ENCODE measurements around the gene RNF133. TPM values are rescaled to one million over a fixed set of nuclear protein-coding genes. Genes with fewer than 3 reads are reported as not detected.

The RNF133 gene
- total and polyA plus RNA-seq, 2 donors (not counting 1 experiment from before 2014, with no cell fraction given), result not detected

DNA sequence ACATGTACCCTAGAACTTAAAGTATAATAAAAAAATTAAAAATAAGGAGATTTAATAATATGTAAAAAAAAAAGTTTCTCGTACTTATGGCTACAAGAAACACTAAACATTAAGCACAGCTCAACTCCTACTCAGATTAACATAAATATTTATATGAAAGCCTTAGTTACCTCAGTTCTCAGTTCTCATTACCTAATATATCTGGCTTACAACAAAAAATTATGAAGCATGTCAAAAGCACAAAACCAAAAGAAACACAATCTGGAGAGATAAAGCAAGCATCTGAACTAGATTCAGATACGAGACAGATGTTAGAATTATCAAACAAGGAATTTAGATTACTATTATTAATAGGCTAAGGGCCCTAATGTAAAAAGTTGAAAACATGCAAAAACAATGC lies 40.1 kb downstream of the RNF133 start:
- Histone ChIP-seq H3K4me1 (ENCODE audit: control insufficient read depth in 2 of 2, insufficient read depth in 2 of 2, low read length in 2 of 2) (no peaks in the 10 kb centered on the region), H2AFZ (ENCODE audit: insufficient read depth, low read depth, low read length, poor library complexity, severe bottlenecking) (no peak overlapping the region), H3K4me3 (ENCODE audit: control extremely low read depth in 1 of 5, extremely low read depth in 1 of 5, insufficient read depth in 1 of 5, low read depth in 2 of 5, low read length in 4 of 5) (no peak overlapping the region), H3K9me3 (ENCODE audit: control extremely low read depth in 1 of 3, control insufficient read depth in 2 of 3, insufficient read depth in 1 of 3, low read length in 2 of 3) (no peaks in the 10 kb centered on the region), H3K27ac (ENCODE audit: low read length in 2 of 2) (no peak overlapping the region), H3K79me2 (ENCODE audit: control insufficient read depth, insufficient read depth, low read length) (no peaks in the 10 kb centered on the region), H4K20me1 (ENCODE audit: control insufficient read depth, insufficient read depth, low read length, poor library complexity, severe bottlenecking) (no peaks in the 10 kb centered on the region), H3K4me2 (replicated peaks; ENCODE audit: low read depth, low read length, poor library complexity, severe bottlenecking) (no peak overlapping the region), H3K9ac (ENCODE audit: low read length) (no peak overlapping the region), H3K27me3 (replicated peaks in 1 of 4; ENCODE audit: control extremely low read depth in 1 of 4, control insufficient read depth in 3 of 4, insufficient read depth in 4 of 4, low read length in 3 of 4) (no peaks in the 10 kb centered on the region), H3K36me3 (replicated peaks in 1 of 2; ENCODE audit: control extremely low read depth in 1 of 2, control insufficient read depth in 1 of 2, extremely low read depth in 1 of 2, insufficient read depth in 2 of 2, low read length in 1 of 2) (no peaks in the 10 kb centered on the region)
- DNase-seq (no peak), ATAC-seq (ENCODE audit: low read depth) (no peak)
- POLR2A ChIA-PET, result no interaction called here
- TF ChIP-seq EZH2 (IDR thresholded peaks at IDR 0.05; ENCODE audit: borderline replicate concordance, insufficient read depth, low read depth, low read length, poor library complexity, severe bottlenecking), result no peak
- TF ChIP-seq, protein P1, sequence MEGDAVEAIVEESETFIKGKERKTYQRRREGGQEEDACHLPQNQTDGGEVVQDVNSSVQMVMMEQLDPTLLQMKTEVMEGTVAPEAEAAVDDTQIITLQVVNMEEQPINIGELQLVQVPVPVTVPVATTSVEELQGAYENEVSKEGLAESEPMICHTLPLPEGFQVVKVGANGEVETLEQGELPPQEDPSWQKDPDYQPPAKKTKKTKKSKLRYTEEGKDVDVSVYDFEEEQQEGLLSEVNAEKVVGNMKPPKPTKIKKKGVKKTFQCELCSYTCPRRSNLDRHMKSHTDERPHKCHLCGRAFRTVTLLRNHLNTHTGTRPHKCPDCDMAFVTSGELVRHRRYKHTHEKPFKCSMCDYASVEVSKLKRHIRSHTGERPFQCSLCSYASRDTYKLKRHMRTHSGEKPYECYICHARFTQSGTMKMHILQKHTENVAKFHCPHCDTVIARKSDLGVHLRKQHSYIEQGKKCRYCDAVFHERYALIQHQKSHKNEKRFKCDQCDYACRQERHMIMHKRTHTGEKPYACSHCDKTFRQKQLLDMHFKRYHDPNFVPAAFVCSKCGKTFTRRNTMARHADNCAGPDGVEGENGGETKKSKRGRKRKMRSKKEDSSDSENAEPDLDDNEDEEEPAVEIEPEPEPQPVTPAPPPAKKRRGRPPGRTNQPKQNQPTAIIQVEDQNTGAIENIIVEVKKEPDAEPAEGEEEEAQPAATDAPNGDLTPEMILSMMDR (IDR thresholded peaks at IDR 0.05), result no peak
- Mint-ChIP-seq H3K27me3 (no peaks in the 10 kb centered on the region), H3K4me3 (no peak overlapping the region), H3K27ac (no peak overlapping the region), H3K9me3 (ENCODE audit: insufficient read depth) (no peaks in the 10 kb centered on the region), H3K4me1 (no peaks in the 10 kb centered on the region)
- CTCF ChIA-PET, result no interaction called here
- intact Hi-C loops (cut with micrococcal nuclease), result no loop called here
- no CpG with 5 or more reads among the region's 2 CpGs for WGBS (ENCODE audit: insufficient coverage)

DNA sequence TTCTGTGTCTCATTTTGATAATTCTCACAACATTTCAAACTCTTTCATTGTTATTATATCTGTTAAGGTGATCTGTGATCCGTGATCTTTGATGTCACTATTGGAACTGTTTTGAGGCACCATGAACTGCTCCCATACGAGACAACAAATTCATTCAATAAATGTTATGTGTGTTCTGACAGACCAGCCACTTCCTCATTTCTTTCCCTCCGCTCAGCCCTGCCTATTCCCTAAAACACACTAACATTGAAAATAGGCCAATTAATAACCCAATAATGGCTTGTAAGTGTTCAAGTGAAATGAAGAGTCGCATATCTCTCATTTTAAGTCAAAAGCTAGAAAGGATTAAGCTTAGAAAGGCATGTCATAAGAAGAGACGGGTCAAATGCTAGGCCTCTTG lies 45.2 kb downstream of the RNF133 start:
- no peaks in the 10 kb centered on the region for H3K9me3 Mint-ChIP-seq (ENCODE audit: insufficient read depth)
- Histone ChIP-seq H2AFZ (ENCODE audit: insufficient read depth, low read depth, low read length, poor library complexity, severe bottlenecking) (no peak overlapping the region), H3K4me3 (ENCODE audit: control extremely low read depth in 1 of 5, extremely low read depth in 1 of 5, insufficient read depth in 1 of 5, low read depth in 2 of 5, low read length in 4 of 5) (no peak overlapping the region), H3K9ac (ENCODE audit: low read length) (no peak overlapping the region), H3K4me2 (replicated peaks; ENCODE audit: low read depth, low read length, poor library complexity, severe bottlenecking) (no peak overlapping the region), H3K36me3 (replicated peaks in 1 of 2; ENCODE audit: control extremely low read depth in 1 of 2, control insufficient read depth in 1 of 2, extremely low read depth in 1 of 2, insufficient read depth in 2 of 2, low read length in 1 of 2) (no peaks in the 10 kb centered on the region), H4K20me1 (ENCODE audit: control insufficient read depth, insufficient read depth, low read length, poor library complexity, severe bottlenecking) (no peaks in the 10 kb centered on the region), H3K27me3 (replicated peaks in 1 of 4; ENCODE audit: control extremely low read depth in 1 of 4, control insufficient read depth in 3 of 4, insufficient read depth in 4 of 4, low read length in 3 of 4) (no peaks in the 10 kb centered on the region), H3K4me1 (ENCODE audit: control insufficient read depth in 2 of 2, insufficient read depth in 2 of 2, low read length in 2 of 2) (no peaks in the 10 kb centered on the region), H3K9me3 (ENCODE audit: control extremely low read depth in 1 of 3, control insufficient read depth in 2 of 3, insufficient read depth in 1 of 3, low read length in 2 of 3) (no peaks in the 10 kb centered on the region), H3K79me2 (ENCODE audit: control insufficient read depth, insufficient read depth, low read length) (no peaks in the 10 kb centered on the region), H3K27ac (ENCODE audit: low read length in 2 of 2) (no peak overlapping the region)
- no CpG with 5 or more reads among the region's 5 CpGs for WGBS (ENCODE audit: insufficient coverage)
- no peak for ATAC-seq (ENCODE audit: low read depth)
- no peak for DNase-seq
- no peaks in the 10 kb centered on the region for H3K27me3 Mint-ChIP-seq
- TF ChIP-seq EZH2 (IDR thresholded peaks at IDR 0.05; ENCODE audit: borderline replicate concordance, insufficient read depth, low read depth, low read length, poor library complexity, severe bottlenecking), result no peak
- TF ChIP-seq, protein P1 (IDR thresholded peaks at IDR 0.05), result no peak
- CTCF ChIA-PET, result no interaction called here
- H3K4me3 Mint-ChIP-seq, result no peak overlapping the region
- H3K27ac Mint-ChIP-seq, result no peak overlapping the region
- intact Hi-C loops (cut with micrococcal nuclease), result no loop called here
- H3K4me1 Mint-ChIP-seq, result no peaks in the 10 kb centered on the region
- POLR2A ChIA-PET, result no interaction called here

All from B cell (primary cell).